Measurements from ENCODE around the gene CDC20. TPM values are rescaled to one million over a fixed set of nuclear protein-coding genes. Genes with fewer than 3 reads are reported as not detected.

Gene CDC20
- polyA plus RNA-seq, 1 of the 3 experiments (the other 2 are of a cell fraction): 82.7 TPM

- Histone ChIP-seq H3K4me2 (peak overlapping the region; percentile 87; the same call in 1 of the 2 replicates), H4K20me1 (ENCODE audit: insufficient read depth) (no peaks in the 10 kb centered on the region), H3K4me3 (ENCODE audit: low read depth in 2 of 2, low read length in 1 of 2) (no peak overlapping the region), H3K9me3 (no peaks in the 10 kb centered on the region), H3K27ac (ENCODE audit: low read depth in 2 of 2, low read length in 1 of 2) (no peak overlapping the region), H3K4me1 (ENCODE audit: control insufficient read depth in 1 of 2, insufficient read depth in 2 of 2, low read depth in 1 of 2, low read length in 1 of 2) (peaks cover 5 to 30% of the 10 kb centered on the region in 2 experiments; a peak in 1 of 4 replicates), H3K9ac (no peak overlapping the region), H3K9me2 (no peaks in the 10 kb centered on the region), H3K36me3 (replicated peaks in 1 of 2; ENCODE audit: control insufficient read depth in 1 of 2, insufficient read depth in 2 of 2, low read length in 1 of 2) (peaks cover 14 to 21% of the 10 kb centered on the region in 2 experiments), H2AFZ (ENCODE audit: low read depth) (no peak overlapping the region), H3K27me3 (ENCODE audit: insufficient read depth) (no peaks in the 10 kb centered on the region), H3F3A (replicated peaks; ENCODE audit: insufficient read depth) (peaks cover 17% of the 10 kb centered on the region), H3K79me2 (ENCODE audit: insufficient read depth) (peaks cover 39% of the 10 kb centered on the region)
- no peak for TF ChIP-seq GATA2 (CRISPR knock-in tag; IDR thresholded peaks at IDR 0.05)
- TF ChIP-seq SIN3A (IDR thresholded peaks at IDR 0.05; ENCODE audit: borderline replicate concordance, low read depth, low read length): no peak
- no peak for TF ChIP-seq SMC3 (IDR thresholded peaks at IDR 0.05; ENCODE audit: low read depth, low read length)
- no peak for TF ChIP-seq ELF1 (IDR thresholded peaks at IDR 0.05)
- no peak for TF ChIP-seq RAD21 (IDR thresholded peaks at IDR 0.05; ENCODE audit: low read length)
- no peak for TF ChIP-seq POLR2AphosphoS5 (IDR thresholded peaks at IDR 0.05; ENCODE audit: low read depth, low read length)
- no peak for TF ChIP-seq FOSL2 (IDR thresholded peaks at IDR 0.05; ENCODE audit: borderline replicate concordance, low read depth)
- TF ChIP-seq TCF12 (IDR thresholded peaks at IDR 0.05): no peak
- no peak for TF ChIP-seq USF1 (IDR thresholded peaks at IDR 0.05; ENCODE audit: borderline replicate concordance, low read depth)
- POLR2A ChIA-PET: no interaction called here
- no peak for DNase-seq
- CTCF ChIA-PET: interaction anchor here (1.2 to 2.1 kb wide), 3 partner anchors 11 to 131 kb away, joined by 3 to 9 read pairs (median 9); partner anchors contain the start of gene ELOVL1
- 96% methylated on average over 4 of the region's 4 CpGs for WGBS (ENCODE audit: low lambda C conversion rate)
Measured at GRCh38 chr1:43357251-43357650, 1.5 kb upstream of the CDC20 start.

GRCh38 chr1:43358121-43358745 is 548 bp upstream of the CDC20 start:
- Histone ChIP-seq H3K9me3 (no peaks in the 10 kb centered on the region), H2AFZ (ENCODE audit: low read depth) (peak overlapping the region; percentile 94), H3K9ac (peak overlapping the region; percentile 93), H3K9me2 (no peaks in the 10 kb centered on the region), H3K79me2 (ENCODE audit: insufficient read depth) (peaks cover 49% of the 10 kb centered on the region), H3K4me2 (peak overlapping the region; percentile 87), H3K4me3 (ENCODE audit: low read depth in 2 of 2, low read length in 1 of 2) (peak overlapping the region; percentile 78 to 79), H3F3A (replicated peaks; ENCODE audit: insufficient read depth) (peaks cover 26% of the 10 kb centered on the region), H3K27ac (ENCODE audit: low read depth in 2 of 2, low read length in 1 of 2) (peak overlapping the region; percentile 81 to 90), H3K27me3 (ENCODE audit: insufficient read depth) (no peaks in the 10 kb centered on the region), H3K36me3 (replicated peaks in 1 of 2; ENCODE audit: control insufficient read depth in 1 of 2, insufficient read depth in 2 of 2, low read length in 1 of 2) (peaks cover 19 to 27% of the 10 kb centered on the region in 2 experiments), H3K4me1 (ENCODE audit: control insufficient read depth in 1 of 2, insufficient read depth in 2 of 2, low read depth in 1 of 2, low read length in 1 of 2) (peaks cover 7 to 30% of the 10 kb centered on the region in 2 experiments; a peak in 1 of 4 replicates), H4K20me1 (ENCODE audit: insufficient read depth) (no peaks in the 10 kb centered on the region)
- WGBS (ENCODE audit: low lambda C conversion rate): 4% methylated on average over 20 of the region's 33 CpGs
- ChIA-PET POLR2A (interaction anchor here (0.6 to 1.6 kb wide), 6 partner anchors 10 to 135 kb away, joined by 3 to 8 read pairs (median 4); partner anchors contain the start of genes ELOVL1, MED8 and SZT2), CTCF (interaction anchor here (1.0 to 2.1 kb wide), 6 partner anchors 10 to 132 kb away, joined by 3 to 9 read pairs (median 5); partner anchors contain the start of genes ELOVL1, MED8 and SZT2)
- peak; percentile 51 for DNase-seq
- TF ChIP-seq RXRA (IDR thresholded peaks at IDR 0.05; ENCODE audit: borderline replicate concordance, low read depth) (no peak), USF2 (IDR thresholded peaks at IDR 0.05; ENCODE audit: borderline replicate concordance, low read depth, low read length) (no peak), MAX (IDR thresholded peaks at IDR 0.05; ENCODE audit: low read depth) (no peak), GABPA (IDR thresholded peaks at IDR 0.05; ENCODE audit: low read depth) (no peak), FOSL2 (IDR thresholded peaks at IDR 0.05; ENCODE audit: borderline replicate concordance, low read depth) (no peak), SMC3 (IDR thresholded peaks at IDR 0.05; ENCODE audit: low read depth, low read length) (0 out of 2 replicates have a peak, but pooled peaks have one; percentile 0), EZH2phosphoT487 (IDR thresholded peaks at IDR 0.05; ENCODE audit: borderline replicate concordance, low read depth) (no peak), NRF1 (IDR thresholded peaks at IDR 0.05; ENCODE audit: low read depth, low read length) (no peak), RFX5 (IDR thresholded peaks at IDR 0.05; ENCODE audit: low read length) (no peak), TCF12 (IDR thresholded peaks at IDR 0.05) (no peak), TEAD4 (IDR thresholded peaks at IDR 0.05; ENCODE audit: borderline replicate concordance, insufficient read depth) (no peak), ZBTB33 (IDR thresholded peaks at IDR 0.05; ENCODE audit: borderline replicate concordance, low read depth) (no peak), MXI1 (IDR thresholded peaks at IDR 0.05; ENCODE audit: low read depth, low read length) (no peak), FOXJ3 (CRISPR knock-in tag; IDR thresholded peaks at IDR 0.05) (no peak), USF1 (IDR thresholded peaks at IDR 0.05; ENCODE audit: borderline replicate concordance, low read depth) (no peak), CHD2 (IDR thresholded peaks at IDR 0.05; ENCODE audit: low read length, partially characterized antibody) (no peak), RCOR1 (IDR thresholded peaks at IDR 0.05; ENCODE audit: low read length) (no peak), NFIC (IDR thresholded peaks at IDR 0.05; ENCODE audit: borderline replicate concordance) (no peak)
